ENCODE data around the gene XPC.

Gene XPC

GRCh38 chr3:14174483-14174882 is 3.9 kb downstream of the XPC start:
- in situ Hi-C loops (cut with HindIII; ENCODE audit: low sequenced_read_pairs), result no loop called here

DNA sequence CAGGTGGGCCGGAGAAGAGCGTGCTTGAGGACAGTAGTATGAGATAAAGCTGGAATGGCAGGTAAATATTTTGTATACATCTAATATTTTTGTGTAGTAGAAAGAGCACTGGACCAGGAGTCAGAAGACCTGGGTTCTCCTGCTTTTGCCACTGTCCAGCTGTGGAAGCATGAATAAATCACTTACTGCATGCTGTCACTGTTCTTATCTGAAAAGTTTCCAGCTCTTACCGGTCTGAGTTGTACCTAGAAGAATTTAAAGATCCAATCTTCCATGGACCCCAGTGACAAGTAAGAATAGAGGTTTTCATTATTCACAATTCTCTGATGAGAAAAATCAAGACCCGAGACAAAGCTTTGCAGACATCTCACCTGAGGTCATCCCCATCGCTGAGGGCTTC is 5.9 kb downstream of the XPC start:
- in situ Hi-C loops (cut with HindIII; ENCODE audit: low sequenced_read_pairs), result no loop called here

DNA sequence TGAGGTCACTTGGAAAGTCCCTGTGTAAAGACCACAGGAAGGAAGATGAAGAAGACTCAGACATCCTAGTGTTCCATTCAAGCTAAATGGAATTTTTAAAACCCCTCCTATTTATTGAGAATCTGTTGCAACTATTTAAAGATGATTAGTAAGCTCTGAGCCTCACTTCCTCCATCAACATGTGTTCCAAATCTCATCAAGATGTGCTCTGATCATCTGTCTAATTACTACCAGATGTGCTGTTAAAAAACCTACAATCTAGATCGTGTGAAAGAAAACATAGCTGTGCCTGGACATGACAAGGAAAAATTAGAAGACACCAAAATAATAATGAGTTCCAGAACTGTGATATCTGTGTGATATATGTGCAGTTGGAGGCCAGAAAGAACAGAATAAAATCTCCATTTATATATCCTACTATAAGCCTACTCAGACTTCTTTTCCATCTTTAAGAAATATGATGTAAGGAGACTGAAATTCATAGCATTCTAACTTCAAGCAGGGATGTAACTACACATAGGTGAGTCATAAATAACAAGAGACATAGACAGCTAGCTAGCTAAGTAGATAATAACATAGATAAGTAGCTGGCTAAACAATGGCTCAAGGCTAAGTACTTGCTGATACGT is 7.8 kb downstream of the XPC start:
- in situ Hi-C loops (cut with HindIII; ENCODE audit: low sequenced_read_pairs), result no loop called here

GRCh38 chr3:14169871-14170270 is 8.5 kb downstream of the XPC start:
- in situ Hi-C loops (cut with HindIII; ENCODE audit: low sequenced_read_pairs), result no loop called here

DNA sequence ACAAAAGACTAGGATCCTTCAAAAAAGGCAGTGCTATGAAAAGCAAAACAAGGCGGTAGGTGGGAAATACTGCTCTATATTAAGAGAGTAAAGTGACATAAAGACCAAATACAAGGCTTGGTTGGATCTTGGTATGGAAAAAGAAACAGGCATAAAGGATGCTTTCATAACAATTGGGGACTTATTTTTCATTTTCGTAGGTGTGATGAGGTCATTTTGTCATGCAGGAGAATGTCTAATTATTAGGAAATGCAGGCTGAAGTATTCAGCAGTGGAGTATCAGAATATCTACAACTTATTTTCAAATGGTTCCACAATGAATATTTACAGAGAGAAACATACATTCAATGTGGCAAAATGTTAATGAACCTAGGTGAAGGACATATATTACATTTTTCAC is 9.0 kb downstream of the XPC start:
- in situ Hi-C loops (cut with HindIII; ENCODE audit: low sequenced_read_pairs), result no loop called here

GRCh38 chr3:14166877-14167603 is 11.4 kb downstream of the XPC start:
- in situ Hi-C loops (cut with HindIII; ENCODE audit: low sequenced_read_pairs), result no loop called here

DNA sequence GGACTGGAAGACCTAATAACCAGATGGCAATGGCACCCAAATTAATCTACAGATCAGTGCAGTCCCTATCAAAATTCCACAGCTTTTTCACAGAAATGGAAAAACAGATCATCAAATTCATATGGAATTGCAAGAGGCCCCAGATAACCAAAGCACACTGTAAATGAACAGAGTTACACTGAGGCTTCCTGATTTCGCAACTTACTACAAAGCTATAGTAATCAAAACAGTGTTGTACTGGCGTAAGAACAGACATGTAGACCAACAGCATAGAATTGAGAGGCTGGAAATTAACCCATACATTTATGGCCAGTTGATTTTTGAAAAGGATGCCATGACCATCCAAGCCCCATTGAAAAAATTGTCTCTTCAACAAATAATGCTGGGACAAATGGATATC is 16.2 kb downstream of the XPC start:
- in situ Hi-C loops (cut with HindIII; ENCODE audit: low sequenced_read_pairs), result no loop called here

- in situ Hi-C loops (cut with HindIII; ENCODE audit: low sequenced_read_pairs), result no loop called here
These were observed 17.1 kb downstream of the XPC start for GRCh38 chr3:14161282-14161681.

DNA sequence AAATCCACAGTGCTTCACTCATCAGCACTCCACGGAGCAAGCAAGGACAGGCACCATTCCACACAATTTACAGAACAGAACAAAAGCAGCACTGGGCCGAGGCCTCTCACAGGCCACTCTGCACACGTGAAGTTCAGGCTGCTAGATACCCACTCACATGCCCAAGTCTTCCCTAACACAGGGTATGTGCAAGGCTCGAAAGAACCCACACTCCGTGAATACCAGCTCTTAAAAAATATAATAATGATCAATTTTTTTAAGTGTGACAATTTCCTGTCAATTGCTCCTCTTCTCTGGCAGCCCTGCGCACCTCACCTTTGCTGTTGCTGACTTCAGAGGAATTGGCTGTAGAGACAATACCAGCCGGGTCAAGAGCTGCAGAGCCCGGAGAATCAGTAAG is 19.0 kb downstream of the XPC start:
- in situ Hi-C loops (cut with HindIII; ENCODE audit: low sequenced_read_pairs), result no loop called here

DNA sequence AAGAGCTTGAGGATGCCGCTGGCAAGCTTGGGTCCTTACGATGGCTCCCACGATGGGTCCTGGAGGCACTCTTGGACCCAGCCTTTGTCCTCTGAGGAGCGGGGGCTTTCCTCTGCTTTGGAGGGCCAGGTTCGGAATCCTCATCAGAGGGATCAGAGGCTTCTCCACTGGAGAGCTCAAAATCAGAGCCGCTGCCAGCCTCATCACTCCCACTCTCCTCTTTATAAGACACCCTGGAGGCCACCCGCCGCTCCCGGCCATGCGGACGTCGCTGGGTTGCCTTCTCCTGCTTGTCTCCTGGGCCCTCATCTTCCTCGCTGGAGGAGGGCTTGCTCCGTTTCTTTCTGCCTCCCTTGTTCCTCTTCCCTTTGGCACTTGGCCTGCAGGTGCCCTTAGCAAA is 20.0 kb downstream of the XPC start:
- in situ Hi-C loops (cut with HindIII; ENCODE audit: low sequenced_read_pairs), result no loop called here

GRCh38 chr3:14157951-14158350 is 20.4 kb downstream of the XPC start:
- in situ Hi-C loops (cut with HindIII; ENCODE audit: low sequenced_read_pairs), result no loop called here

- in situ Hi-C loops (cut with HindIII; ENCODE audit: low sequenced_read_pairs), result no loop called here
These were observed 21.4 kb downstream of the XPC start for GRCh38 chr3:14156843-14157561.

GRCh38 chr3:14156201-14156600 is 22.2 kb downstream of the XPC start:
- in situ Hi-C loops (cut with HindIII; ENCODE audit: low sequenced_read_pairs), result no loop called here

DNA sequence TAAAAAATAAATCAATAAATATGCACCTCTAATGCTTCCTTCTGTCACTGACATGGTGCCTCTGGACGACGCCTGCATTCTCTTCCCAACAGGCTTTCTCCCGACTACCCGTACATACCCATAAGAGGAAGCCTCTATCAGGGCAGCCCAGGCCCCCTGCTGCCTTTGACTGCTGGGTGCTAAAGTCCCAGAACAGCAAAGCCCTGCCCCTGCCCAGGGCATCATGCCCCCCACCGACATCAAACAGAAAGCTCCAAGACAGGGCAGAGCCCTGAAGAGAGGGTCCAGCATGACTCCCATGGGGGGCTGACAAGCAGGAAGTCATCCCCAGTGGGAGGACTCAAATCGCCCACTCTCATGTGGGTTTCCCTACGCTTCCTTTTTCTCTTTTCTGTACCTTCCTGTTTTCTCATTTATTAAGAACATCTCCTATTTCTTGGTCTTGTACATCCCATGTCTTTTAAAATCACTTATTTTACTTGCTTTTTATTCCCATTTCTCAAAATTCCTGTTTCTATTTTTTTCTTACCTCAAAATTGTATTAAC is 23.4 kb downstream of the XPC start:
- in situ Hi-C loops (cut with HindIII; ENCODE audit: low sequenced_read_pairs), result no loop called here

DNA sequence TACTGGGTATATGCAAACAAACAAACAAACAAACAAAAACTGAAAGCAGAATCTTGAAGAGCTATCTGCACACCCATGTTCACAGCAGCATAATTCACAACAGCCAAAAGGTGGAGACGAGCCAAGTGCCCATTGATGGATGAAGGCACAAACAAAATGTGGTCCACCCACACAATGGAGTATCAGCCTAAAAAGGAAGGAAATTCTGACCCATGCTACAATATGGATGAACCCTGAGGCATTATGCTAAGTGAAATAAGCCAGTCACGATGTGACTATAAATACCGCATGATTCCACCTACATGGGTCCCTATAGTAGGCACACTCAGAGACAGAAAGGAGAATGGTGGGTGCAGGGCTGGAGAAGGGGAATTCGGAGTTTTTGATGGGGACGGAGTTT is 24.1 kb downstream of the XPC start:
- in situ Hi-C loops (cut with HindIII; ENCODE audit: low sequenced_read_pairs), result no loop called here

GRCh38 chr3:14153663-14154062 is 24.7 kb downstream of the XPC start:
- in situ Hi-C loops (cut with HindIII; ENCODE audit: low sequenced_read_pairs), result no loop called here

DNA sequence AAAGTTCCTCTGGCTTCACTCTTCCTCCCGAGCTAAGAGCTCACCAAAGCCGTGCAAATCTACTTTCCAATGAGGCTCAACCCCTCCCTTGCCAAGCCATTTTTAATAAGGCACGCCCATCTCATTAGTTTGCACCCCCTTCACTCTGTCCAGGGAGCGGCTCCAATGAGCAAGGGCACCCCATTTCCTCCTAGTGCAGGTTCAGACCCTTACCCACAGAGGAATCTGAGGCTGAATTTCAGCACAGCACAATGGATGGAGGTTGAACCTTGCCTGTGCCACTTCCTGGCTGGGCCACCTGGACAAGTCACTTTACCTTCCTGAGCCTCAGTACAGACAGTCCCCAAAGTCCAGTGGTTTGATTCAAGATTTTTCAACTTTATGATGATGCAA is 25.4 kb downstream of the XPC start:
- in situ Hi-C loops (cut with HindIII; ENCODE audit: low sequenced_read_pairs), result no loop called here

DNA sequence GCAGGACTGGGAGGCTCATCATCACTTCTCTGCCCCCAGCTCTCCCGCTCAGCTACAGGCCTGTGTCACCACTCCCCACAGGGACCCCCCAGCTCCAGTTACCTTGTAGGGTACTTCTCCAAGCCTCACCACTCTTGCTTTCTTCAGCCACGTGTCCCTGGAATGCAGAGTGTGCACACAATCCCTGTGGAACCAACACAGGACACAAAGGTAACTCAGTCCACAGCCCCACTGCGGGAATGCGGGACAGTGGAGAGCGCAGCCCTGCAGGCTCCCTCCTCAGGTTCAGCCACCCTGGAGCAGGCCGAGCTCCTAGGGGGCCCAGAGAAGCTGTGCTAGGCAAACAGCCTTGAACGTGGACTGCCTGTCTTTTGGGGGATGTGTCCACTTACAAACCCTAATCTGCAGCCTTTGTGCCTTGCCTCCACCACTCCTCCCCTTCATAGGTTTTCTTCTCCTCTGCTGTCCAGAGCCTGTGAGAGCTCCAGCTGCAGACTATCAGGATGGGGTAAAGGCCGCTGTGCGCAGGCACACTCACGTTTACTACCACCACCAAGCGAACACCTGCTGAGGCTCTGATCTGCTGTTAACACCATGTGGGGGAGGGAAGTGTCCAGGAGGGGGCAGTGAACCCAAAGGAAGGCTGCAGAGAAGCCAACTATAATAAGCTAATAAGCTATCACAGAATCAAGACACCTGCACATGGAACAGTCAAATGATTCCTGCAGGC is 26.0 kb downstream of the XPC start:
- in situ Hi-C loops (cut with HindIII; ENCODE audit: low sequenced_read_pairs), result no loop called here

DNA sequence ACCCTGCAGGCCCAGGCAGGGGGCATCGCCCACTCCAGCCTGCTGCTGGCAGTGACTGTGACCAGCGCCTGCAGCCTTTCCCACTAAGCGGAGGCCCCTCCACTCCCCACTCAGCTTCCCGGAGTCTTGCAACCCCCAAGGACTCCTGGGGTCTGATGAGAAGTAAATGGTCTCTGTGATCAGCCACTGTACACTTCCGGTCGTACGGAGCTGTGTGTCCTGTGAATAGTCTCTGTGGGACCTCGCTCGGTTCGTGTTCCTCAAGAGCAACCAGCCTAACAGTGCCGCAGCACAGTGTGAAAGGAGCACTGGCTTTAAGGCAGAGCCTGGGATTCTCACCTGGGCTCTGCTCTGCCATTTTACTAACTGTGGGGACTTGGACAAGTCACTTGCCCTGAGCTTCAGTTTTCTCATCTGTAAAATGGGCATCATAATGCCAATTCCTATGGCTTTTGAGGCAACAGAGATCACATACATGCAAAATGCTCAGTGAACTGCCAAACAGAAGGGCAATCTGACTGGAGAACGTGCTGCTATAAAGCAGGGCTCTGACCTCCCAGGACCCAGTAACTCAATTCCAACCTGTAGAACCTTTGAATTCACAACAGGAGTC is 26.8 kb downstream of the XPC start:
- in situ Hi-C loops (cut with HindIII; ENCODE audit: low sequenced_read_pairs), result no loop called here

GRCh38 chr3:14150491-14151230 is 27.7 kb downstream of the XPC start:
- in situ Hi-C loops (cut with HindIII; ENCODE audit: low sequenced_read_pairs), result no loop called here
